UCSD-AML1 (cell line): Measurements from ENCODE around the gene COX14.
A peak's percentile ranks its signal among the peaks of the same experiment; 100 is the strongest.

ENCODE experiments used
- DNase-seq: peaks from one replicate; lab custom pipeline; 2025; ENCODE audit not compliant: unreplicated experiment; lab: John Stamatoyannopoulos, UW

COX14 gene

DNA sequence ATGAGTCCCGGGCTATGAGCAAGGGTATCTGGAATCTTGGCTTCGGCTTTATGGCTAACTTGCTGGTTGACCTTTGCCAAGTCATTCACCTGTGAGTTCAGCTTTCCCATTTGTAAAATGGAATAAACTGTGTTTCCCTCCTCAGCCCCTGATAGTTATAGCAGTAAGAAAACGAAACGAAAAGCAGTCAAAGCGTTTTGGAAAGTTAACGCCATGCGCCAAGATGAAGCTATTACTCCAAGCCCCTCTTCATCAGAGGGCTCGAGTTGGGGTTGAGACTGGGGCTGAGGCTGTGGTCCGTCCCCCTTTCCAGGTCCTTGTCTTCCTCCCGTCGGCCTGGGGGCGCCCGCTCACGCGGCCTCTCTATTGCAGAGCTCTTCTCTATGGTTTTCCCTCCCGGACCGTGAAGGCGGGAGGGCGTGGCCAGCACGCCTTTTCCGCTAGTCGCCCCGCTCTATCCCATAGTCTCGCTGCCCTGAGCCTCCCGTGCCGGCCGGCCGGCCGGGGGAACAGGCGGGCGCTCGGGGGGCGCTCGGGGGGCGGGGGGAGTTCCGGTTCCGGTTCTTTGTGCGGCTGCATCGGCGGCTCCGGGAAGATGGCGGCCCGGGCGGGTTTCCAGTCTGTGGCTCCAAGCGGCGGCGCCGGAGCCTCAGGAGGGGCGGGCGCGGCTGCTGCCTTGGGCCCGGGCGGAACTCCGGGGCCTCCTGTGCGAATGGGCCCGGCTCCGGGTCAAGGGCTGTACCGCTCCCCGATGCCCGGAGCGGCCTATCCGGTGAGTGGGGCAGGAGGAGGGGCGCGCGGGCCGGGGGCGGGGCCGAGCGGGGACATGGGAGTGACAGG is 27.0 kb upstream of the COX14 start, which contains the start of gene SMARCD1:
TSS of gene SMARCD1 (plus strand) at position 568 of the 840 bp plus-strand sequence. CDS start at position 596, 28 bp downstream.
- peak; percentile 93 for DNase-seq

DNA sequence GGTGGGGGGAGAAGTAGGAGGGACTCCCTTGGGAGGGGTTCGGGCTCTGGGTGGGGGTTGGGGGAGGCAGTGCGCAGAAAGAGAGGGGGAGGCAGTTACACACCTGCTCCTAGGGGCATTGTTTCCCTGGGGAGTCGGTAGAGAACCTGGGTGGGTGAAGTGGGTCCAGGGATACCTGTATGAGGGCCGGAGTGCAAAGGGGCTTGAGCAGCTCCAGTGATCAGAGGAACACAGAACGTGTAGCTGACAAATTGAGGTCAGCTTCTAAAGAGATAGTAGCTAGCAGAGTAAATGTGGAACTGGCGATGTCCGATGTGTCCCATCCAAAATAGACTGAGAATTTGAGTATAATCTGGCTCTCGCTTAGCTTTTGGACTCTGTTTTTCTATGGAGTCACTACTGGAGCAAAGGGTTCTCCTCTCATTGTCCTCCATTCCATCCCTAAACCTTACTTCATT is 26.4 kb upstream of the COX14 start:
- no peak for DNase-seq

DNA sequence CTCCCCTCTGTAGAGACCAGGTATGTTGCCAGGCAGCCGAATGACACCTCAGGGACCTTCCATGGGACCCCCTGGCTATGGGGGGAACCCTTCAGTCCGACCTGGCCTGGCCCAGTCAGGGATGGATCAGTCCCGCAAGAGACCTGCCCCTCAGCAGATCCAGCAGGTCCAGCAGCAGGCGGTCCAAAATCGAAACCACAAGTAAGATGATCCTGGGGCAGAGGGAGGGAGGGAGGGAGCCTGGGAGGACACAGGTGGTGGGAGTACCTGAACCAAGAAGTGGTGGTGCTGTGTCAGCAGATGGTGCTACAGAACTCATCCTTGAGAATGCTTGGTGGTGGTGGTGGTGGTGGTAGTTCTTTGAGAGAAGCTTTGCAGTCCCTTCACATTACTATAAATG is 25.9 kb upstream of the COX14 start:
- no peak for DNase-seq

- DNase-seq: no peak
These were observed 24.9 kb upstream of the COX14 start for GRCh38 chr12:50087151-50087550.

- no peak for DNase-seq
These were observed 24.0 kb upstream of the COX14 start for GRCh38 chr12:50087995-50088394.

GRCh38 chr12:50088577-50089335 is 23.3 kb upstream of the COX14 start:
- no peak for DNase-seq

DNA sequence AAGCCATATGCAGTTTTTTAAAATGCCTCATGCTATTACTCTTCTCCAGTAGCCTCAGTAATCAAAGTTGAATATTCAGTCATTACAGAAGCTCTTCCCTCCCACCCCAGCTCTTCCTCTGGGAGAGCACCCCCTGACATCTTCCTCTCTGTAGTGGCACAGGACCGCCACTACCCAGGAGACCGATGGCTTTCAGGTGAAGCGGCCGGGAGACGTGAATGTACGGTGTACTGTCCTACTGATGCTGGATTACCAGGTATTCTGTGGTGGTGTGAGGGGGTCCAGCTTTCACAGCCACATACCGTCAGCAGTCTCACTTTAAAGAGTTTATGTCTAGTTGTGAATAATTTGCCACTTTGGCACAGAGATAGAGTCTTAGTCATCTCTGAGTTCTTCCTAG is 22.3 kb upstream of the COX14 start:
- no peak for DNase-seq

GRCh38 chr12:50090391-50090790 is 21.6 kb upstream of the COX14 start:
- no peak for DNase-seq

GRCh38 chr12:50097952-50098351 is 14.1 kb upstream of the COX14 start:
- DNase-seq: no peak

GRCh38 chr12:50099302-50100008 is 12.6 kb upstream of the COX14 start:
- DNase-seq: no peak

- DNase-seq: no peak
These were observed 11.5 kb upstream of the COX14 start for GRCh38 chr12:50100561-50100960.

- DNase-seq: no peak
These were observed 10.4 kb upstream of the COX14 start for GRCh38 chr12:50101663-50102062.

DNA sequence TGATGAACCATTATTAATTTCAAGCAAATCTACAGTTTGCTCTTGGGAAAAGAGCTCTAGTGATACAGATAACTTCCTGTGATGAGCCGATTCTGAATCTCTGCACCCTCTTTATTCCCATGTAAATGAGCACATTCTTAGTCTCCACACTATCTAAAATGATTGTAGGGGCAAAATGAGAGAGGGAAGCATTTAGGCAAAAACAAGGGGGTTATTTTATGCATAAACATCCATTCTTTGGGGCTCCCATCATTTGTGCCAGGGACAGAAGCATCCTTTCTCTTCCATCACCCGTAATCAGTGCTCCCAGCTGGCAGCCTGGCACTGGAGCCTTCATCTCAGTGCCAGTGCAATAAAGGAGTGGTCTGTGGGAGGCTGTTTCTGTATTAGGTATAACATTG is 9.9 kb upstream of the COX14 start:
- no peak for DNase-seq

GRCh38 chr12:50102646-50103309 is 9.3 kb upstream of the COX14 start:
- no peak for DNase-seq

DNA sequence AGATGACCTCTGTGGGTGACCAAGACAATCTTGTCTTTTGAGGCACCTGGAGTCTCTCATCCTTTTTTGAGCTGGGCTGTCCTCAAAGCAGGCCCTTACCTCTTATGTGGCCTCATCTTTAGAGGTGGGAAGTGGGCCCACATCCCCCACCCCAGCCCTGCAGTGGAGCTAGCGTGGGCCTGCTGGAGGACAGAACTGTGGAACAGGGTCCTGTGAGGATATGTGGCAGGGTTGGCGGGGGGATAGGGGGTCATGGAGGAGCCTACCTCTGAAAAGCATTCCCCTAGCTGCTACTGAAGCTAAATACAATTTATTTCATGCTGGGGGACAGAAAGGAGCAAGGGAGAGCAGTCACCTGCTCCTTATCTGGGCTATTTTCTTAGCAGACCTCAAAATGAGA is 8.7 kb upstream of the COX14 start:
- DNase-seq: no peak

GRCh38 chr12:50103767-50104321 is 8.2 kb upstream of the COX14 start, which contains the start of gene GPD1:
GPD1 (plus strand) TSS chr12:50104008; CDS start chr12:50104051, 43 bp downstream.
- no peak for DNase-seq

DNA sequence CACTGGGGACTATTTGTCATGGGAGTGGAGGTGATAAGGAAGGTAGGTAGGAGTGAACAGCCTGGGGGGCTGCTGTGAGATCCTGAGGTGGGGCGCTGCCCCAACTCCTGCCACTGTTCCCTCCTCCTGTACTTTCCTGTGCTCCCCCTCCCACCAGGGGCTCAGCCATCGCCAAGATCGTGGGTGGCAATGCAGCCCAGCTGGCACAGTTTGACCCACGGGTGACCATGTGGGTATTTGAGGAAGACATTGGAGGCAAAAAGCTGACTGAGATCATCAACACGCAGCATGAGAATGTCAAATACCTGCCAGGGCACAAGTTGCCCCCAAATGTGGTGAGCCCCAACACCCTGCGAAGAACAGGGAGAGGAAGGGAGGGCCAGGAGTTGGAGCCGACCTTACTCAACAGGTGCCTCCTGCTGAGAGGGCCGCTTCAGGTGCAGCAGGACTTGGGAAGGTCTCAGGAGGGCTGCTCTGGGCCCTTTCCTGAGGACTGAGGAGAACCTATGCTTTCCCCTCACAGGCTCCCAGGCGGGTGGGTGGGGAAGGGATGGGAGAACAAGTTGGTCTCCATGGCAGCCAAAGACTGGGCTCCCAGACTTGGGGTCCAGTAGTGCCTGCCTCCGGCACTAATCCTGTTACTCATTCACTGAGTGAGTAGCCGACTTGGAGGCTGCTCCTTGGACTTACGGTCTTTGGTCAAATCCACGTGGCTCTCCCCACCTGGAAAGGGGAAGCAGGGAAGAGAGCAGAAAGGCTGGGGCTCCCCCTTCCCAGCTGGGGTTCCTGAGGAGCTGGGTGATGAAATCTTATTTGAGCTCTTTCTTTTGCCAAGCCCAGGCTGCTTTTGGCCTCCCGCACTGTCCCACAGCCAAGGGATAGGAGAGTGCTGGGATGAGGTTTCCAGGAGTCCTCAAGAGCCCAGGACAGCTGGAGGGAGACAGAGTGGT is 7.3 kb upstream of the COX14 start:
- no peak for DNase-seq

DNA sequence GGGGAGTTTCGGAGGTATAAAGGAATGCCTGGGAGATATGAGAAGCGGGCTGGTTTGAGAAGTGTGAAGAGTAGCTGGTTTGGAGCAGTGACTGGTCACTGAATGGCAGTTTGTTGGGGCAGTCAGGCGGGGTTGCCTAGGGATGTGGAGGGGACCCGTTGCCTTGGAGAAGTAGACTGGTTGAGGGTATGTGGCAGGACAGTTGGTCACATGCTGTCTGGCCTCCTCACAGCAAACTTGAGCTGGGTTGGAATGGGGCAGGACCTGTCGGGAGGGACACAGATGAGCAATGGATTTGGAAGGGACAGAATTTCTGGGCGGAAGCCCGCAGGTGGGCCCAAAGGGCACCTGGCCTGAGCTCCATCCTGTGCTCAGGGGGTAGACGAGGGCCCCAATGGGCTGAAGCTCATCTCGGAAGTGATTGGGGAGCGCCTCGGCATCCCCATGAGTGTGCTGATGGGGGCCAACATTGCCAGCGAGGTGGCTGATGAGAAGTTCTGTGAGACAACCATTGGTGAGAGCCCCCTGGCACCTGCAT is 6.1 kb upstream of the COX14 start:
- no peak for DNase-seq

GRCh38 chr12:50106907-50107306 is 5.1 kb upstream of the COX14 start:
- DNase-seq: no peak
